ENCODE data around the gene RBFA. TPM values are rescaled to one million over a fixed set of nuclear protein-coding genes. Genes with fewer than 3 reads are reported as not detected.
"Not testable (repeated sequence)": the region's sequence is repeated elsewhere in the genome, so short reads cannot be mapped to it uniquely, and the experiment has no call there.

Gene RBFA
- total and polyA plus RNA-seq, 2 experiments from 2014 or later, result 33.8 to 43.3 TPM

DNA sequence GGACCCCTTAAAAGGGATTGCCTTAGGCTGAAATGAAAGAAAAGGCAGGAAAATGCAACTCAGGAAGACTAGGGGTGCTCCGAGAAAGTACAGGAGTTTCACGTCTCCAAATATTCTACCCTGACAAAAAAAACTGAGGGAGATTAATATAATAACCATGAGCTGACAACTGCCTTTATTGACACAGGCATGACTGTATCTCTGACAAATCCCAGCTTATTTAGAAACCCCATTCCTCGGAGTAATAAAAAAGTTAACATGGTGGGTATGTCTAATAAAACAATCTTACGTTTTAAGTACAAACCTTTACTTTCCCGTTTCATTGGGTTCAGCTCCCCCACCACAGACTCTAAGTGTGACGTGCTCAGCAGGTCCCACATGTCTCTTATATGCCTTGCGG lies 7.9 kb upstream of the RBFA start (continued):
- TF ChIP-seq, protein P1, sequence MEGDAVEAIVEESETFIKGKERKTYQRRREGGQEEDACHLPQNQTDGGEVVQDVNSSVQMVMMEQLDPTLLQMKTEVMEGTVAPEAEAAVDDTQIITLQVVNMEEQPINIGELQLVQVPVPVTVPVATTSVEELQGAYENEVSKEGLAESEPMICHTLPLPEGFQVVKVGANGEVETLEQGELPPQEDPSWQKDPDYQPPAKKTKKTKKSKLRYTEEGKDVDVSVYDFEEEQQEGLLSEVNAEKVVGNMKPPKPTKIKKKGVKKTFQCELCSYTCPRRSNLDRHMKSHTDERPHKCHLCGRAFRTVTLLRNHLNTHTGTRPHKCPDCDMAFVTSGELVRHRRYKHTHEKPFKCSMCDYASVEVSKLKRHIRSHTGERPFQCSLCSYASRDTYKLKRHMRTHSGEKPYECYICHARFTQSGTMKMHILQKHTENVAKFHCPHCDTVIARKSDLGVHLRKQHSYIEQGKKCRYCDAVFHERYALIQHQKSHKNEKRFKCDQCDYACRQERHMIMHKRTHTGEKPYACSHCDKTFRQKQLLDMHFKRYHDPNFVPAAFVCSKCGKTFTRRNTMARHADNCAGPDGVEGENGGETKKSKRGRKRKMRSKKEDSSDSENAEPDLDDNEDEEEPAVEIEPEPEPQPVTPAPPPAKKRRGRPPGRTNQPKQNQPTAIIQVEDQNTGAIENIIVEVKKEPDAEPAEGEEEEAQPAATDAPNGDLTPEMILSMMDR (conservative IDR thresholded peaks at IDR 0.05; ENCODE audit: low read depth in 2 of 2), result no peak
- TF ChIP-seq, protein P2, sequence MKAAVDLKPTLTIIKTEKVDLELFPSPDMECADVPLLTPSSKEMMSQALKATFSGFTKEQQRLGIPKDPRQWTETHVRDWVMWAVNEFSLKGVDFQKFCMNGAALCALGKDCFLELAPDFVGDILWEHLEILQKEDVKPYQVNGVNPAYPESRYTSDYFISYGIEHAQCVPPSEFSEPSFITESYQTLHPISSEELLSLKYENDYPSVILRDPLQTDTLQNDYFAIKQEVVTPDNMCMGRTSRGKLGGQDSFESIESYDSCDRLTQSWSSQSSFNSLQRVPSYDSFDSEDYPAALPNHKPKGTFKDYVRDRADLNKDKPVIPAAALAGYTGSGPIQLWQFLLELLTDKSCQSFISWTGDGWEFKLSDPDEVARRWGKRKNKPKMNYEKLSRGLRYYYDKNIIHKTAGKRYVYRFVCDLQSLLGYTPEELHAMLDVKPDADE (IDR thresholded peaks at IDR 0.05), result no peak
- TF ChIP-seq ZNF331 (CRISPR knock-in tag; IDR thresholded peaks at IDR 0.05; ENCODE audit: low read depth) (no peak), CREB1 (CRISPR knock-in tag; IDR thresholded peaks at IDR 0.05; ENCODE audit: low read depth) (no peak)

DNA sequence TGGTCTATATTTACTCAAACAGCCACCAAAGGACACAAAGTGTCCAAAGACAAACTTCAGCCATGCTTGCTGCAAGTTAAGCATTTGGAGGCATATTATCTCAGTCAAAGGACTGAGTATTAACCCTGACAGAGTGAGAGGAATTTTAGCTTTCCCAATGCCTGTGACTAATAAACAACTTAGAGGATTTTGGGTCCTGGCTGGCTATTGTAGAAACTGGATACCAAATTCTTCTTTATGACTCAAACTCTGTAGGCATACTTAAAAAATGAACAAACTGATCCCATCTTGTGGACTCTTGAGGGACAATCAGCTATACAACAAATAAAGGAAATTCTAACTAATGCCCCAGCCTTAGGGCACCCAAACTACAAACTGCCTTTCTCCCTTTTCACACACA lies 6.5 kb upstream of the RBFA start:
- not testable (repeated sequence) for H3K9me2 ChIP-seq (ENCODE audit: insufficient read depth); H3K4me3 ChIP-seq; H3K79me2 ChIP-seq (replicated peaks; ENCODE audit: insufficient read depth); H3K4me1 ChIP-seq (ENCODE audit: insufficient read depth); H3K4me3 Mint-ChIP-seq; H3K27me3 Mint-ChIP-seq (ENCODE audit: insufficient read depth, low read depth, poor library complexity); H3K4me2 ChIP-seq; H3F3A ChIP-seq (replicated peaks; ENCODE audit: low read depth); H4K20me1 ChIP-seq (replicated peaks; ENCODE audit: insufficient read depth); H3K27ac ChIP-seq (ENCODE audit: low read depth); H2AFZ ChIP-seq; H3K36me3 ChIP-seq (ENCODE audit: insufficient read depth); DNase-seq (ENCODE audit: low spot score); ATAC-seq; H3K27me3 ChIP-seq (ENCODE audit: insufficient read depth); H3K4me1 Mint-ChIP-seq; H3K27ac Mint-ChIP-seq
- Mint-ChIP-seq H3K9me3 (peaks cover 44% of the 10 kb centered on the region), H3K36me3 (ENCODE audit: low read depth) (peaks cover 21% of the 10 kb centered on the region)

DNA sequence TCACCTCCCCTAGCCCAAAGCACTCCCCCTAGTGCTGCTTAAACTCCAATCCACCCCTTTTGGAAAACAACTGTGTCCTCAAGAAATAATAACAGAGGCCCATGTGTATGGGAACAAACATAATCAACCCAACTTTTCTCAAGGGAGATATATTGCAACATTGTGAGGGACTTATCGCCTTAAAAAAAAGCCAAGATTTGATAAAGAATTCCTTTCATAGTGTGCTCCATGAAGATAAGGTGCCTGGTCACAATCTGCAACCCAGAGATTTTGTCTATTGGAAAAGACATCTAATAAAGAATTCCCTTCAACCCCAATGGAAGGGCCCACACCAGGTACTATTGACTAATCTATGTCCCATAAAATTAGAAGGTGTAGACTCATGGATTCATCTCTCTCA lies 4.5 kb upstream of the RBFA start:
- TF ChIP-seq EZH2phosphoT487 (IDR thresholded peaks at IDR 0.05; ENCODE audit: unreplicated experiment) (no peak), JUNB (IDR thresholded peaks at IDR 0.05; ENCODE audit: unreplicated experiment) (no peak)
- TF ChIP-seq, protein P1 (conservative IDR thresholded peaks at IDR 0.05; ENCODE audit: low read depth in 2 of 2), result peak; percentile 37 to 47
- H3K27me3 ChIP-seq (ENCODE audit: insufficient read depth), result no peaks in the 10 kb centered on the region
- no peaks in the 10 kb centered on the region; the same call in 1 of the 2 replicates for H3K9me2 ChIP-seq (ENCODE audit: insufficient read depth)
- no peak for ATAC-seq
- H4K20me1 ChIP-seq (replicated peaks; ENCODE audit: insufficient read depth), result no peaks in the 10 kb centered on the region
- Mint-ChIP-seq H3K4me1 (peaks cover 10% of the 10 kb centered on the region), H3K27ac (no peak overlapping the region), H3K36me3 (ENCODE audit: low read depth) (peaks cover 7% of the 10 kb centered on the region), H3K27me3 (ENCODE audit: insufficient read depth, low read depth, poor library complexity) (peaks cover 12% of the 10 kb centered on the region), H3K9me3 (peaks cover 24% of the 10 kb centered on the region), H3K4me3 (no peak overlapping the region)
- peaks cover 2% of the 10 kb centered on the region for H3K79me2 ChIP-seq (replicated peaks; ENCODE audit: insufficient read depth)
- no peaks in the 10 kb centered on the region for H3K36me3 ChIP-seq (ENCODE audit: insufficient read depth)
- H3K4me2 ChIP-seq, result no peak overlapping the region
- H3K4me1 ChIP-seq (ENCODE audit: insufficient read depth), result no peaks in the 10 kb centered on the region; the same call in 1 of the 2 replicates
- H2AFZ ChIP-seq, result no peak overlapping the region
- H3F3A ChIP-seq (replicated peaks; ENCODE audit: low read depth), result no peaks in the 10 kb centered on the region
- no peak for DNase-seq (ENCODE audit: low spot score)
- no peak overlapping the region for H3K27ac ChIP-seq (ENCODE audit: low read depth)
- no peak overlapping the region for H3K4me3 ChIP-seq
